ENCODE data around the gene RPL15. TPM values are rescaled to one million over a fixed set of nuclear protein-coding genes. Genes with fewer than 3 reads are reported as not detected.

RPL15 gene
- total and polyA plus RNA-seq, 10 of the 15 experiments (the other 5 are each of a cell fraction or from before 2014, with no cell fraction given): 2,885 to 10,761 (median 4,017) TPM

DNA sequence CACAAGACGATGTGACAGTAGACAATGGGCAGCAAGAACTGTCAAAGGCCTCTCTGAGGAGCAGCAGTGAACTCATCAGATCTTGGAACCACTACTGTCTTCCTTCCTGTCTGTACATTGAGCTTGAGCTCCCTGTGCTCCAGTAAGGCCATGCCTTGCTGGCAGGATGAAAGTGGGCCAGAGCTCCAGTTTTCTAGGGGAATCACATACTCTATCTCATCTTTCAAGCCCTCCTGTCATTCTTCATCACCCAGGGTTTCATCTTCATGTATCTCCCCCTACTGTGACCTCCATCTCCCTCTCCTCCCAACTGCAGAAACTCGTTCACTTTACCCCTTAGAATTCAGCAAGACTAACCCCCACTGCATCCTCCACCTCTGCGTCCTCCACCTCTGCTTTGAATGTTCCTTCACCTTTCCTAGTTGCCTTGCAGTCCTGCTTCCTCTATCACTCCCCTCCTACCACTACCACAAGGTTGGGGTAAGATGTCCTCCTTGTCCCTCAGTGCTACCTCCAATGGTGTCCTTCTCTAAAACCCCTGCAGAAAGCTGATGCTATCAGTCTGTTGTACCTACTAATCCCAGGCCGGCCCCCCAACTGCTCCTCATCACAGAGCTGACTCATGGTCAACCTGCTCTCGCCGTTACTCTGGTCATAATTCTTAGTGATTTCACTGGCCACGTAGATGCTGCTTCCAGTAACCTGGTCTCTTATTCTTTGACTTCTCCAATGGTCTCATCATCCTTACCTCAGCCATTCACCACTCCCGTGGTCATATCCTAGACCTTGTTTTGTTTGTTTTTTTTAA is 22.5 kb upstream of the RPL15 start:
- in situ Hi-C loops (cut with MboI): loop anchor here (10.0 kb wide), 1 partner anchor 350 kb away; no protein-coding TSS in a partner anchor

DNA sequence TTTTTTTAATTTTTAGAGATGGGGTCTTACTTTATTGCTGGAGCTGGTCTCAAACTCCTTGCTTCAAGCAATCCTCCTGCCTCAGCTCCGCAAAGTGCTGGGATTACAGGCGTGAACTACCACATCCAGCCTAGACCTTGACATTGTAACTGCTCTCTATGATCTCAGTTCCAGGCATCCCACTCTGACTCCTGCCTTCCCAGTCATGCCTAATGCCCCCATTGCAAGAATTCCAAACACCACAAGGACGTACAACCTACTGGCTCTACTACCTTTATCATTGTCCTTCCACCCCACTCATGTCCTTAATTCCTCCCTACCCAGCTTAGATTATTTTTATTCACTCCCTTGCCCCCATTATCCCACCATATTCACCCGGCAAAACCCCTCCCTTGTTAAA is 21.8 kb upstream of the RPL15 start:
- H3K9ac ChIP-seq (ENCODE audit: control insufficient read depth, insufficient read depth, low read length): no peak overlapping the region
- H3K4me1 ChIP-seq (ENCODE audit: control insufficient read depth, insufficient read depth, low read length): no peaks in the 10 kb centered on the region
- BruUV-seq (replicated peaks): no TSS peak
- peaks cover 6 to 8% of the 10 kb centered on the region in 2 experiments for H3K36me3 ChIP-seq (ENCODE audit: control insufficient read depth in 2 of 2, insufficient read depth in 2 of 2, low read length in 1 of 2)
- H3K27ac ChIP-seq (ENCODE audit: control insufficient read depth, insufficient read depth): no peak overlapping the region
- H2AFZ ChIP-seq (ENCODE audit: control insufficient read depth, low read depth, low read length): no peak overlapping the region
- WGBS (ENCODE audit: insufficient coverage, insufficient replicate concordance, low lambda C conversion rate, missing lambda C conversion rate): 98% methylated on average over 4 of the region's 4 CpGs
- POLR2A ChIA-PET: interaction anchor here (1.0 kb wide), 1 partner anchor 21 kb away, joined by 3 read pairs; the partner anchor contains the start of gene NKIRAS1
- H3K9me3 ChIP-seq (replicated peaks; ENCODE audit: control insufficient read depth, insufficient read depth, low read length): no peaks in the 10 kb centered on the region
- H4K20me1 ChIP-seq (ENCODE audit: control insufficient read depth, insufficient read depth): no peaks in the 10 kb centered on the region
- FAIRE-seq (no peak), DNase-seq (ENCODE audit: low read depth, low spot score) (no peak), ATAC-seq (no peak)
- no peak overlapping the region for H3K4me2 ChIP-seq (ENCODE audit: control insufficient read depth, insufficient read depth)
- H3K4me3 ChIP-seq: no peak overlapping the region
- in situ Hi-C loops (cut with MboI): loop anchor here (10.0 kb wide), 1 partner anchor 350 kb away; no protein-coding TSS in a partner anchor
- no peaks in the 10 kb centered on the region for H3K79me2 ChIP-seq (ENCODE audit: control insufficient read depth, insufficient read depth, low read length)
- RAD21 ChIA-PET (ENCODE audit: unreplicated experiment): interaction anchor here (0.6 to 1.4 kb wide), 2 partner anchors 55 to 61 kb away, joined by 3 to 4 read pairs; no protein-coding TSS in a partner anchor
- intact Hi-C loops (cut with micrococcal nuclease; ENCODE audit: unreplicated experiment): loop anchor here (10.0 kb wide), 1 partner anchor 260 kb away; no protein-coding TSS in a partner anchor
- SMC1A ChIA-PET (ENCODE audit: uncharacterized antibody, unreplicated experiment): interaction anchor here (0.9 to 1.5 kb wide), 4 partner anchors 18 to 61 kb away, joined by 3 to 4 read pairs (median 3); no protein-coding TSS in a partner anchor
- CTCF ChIA-PET: interaction anchor here (0.7 to 1.6 kb wide), 3 partner anchors 59 to 653 kb away, joined by 3 to 4 read pairs (median 3); no protein-coding TSS in a partner anchor
- no peaks in the 10 kb centered on the region for H3K27me3 ChIP-seq (replicated peaks in 1 of 2; ENCODE audit: control insufficient read depth in 2 of 2, insufficient read depth in 2 of 2, low read length in 1 of 2)
- no peak for TF ChIP-seq NR2C2 (IDR thresholded peaks at IDR 0.05; ENCODE audit: borderline replicate concordance, control insufficient read depth, insufficient read length, low read depth)
- no peak for TF ChIP-seq NFIC (IDR thresholded peaks at IDR 0.05; ENCODE audit: low read depth, low read length)
- no peak for TF ChIP-seq BRCA1 (IDR thresholded peaks at IDR 0.05; ENCODE audit: low read depth, low read length)
- TF ChIP-seq, protein P1, sequence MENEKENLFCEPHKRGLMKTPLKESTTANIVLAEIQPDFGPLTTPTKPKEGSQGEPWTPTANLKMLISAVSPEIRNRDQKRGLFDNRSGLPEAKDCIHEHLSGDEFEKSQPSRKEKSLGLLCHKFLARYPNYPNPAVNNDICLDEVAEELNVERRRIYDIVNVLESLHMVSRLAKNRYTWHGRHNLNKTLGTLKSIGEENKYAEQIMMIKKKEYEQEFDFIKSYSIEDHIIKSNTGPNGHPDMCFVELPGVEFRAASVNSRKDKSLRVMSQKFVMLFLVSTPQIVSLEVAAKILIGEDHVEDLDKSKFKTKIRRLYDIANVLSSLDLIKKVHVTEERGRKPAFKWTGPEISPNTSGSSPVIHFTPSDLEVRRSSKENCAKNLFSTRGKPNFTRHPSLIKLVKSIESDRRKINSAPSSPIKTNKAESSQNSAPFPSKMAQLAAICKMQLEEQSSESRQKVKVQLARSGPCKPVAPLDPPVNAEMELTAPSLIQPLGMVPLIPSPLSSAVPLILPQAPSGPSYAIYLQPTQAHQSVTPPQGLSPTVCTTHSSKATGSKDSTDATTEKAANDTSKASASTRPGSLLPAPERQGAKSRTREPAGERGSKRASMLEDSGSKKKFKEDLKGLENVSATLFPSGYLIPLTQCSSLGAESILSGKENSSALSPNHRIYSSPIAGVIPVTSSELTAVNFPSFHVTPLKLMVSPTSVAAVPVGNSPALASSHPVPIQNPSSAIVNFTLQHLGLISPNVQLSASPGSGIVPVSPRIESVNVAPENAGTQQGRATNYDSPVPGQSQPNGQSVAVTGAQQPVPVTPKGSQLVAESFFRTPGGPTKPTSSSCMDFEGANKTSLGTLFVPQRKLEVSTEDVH (IDR thresholded peaks at IDR 0.05; ENCODE audit: low read depth, partially characterized antibody): no peak
- TF ChIP-seq DPF2 (IDR thresholded peaks at IDR 0.05): no peak
- no peak for TF ChIP-seq POLR2A (IDR thresholded peaks at IDR 0.05; ENCODE audit: low read depth, low read length)
- TF ChIP-seq, protein P2, sequence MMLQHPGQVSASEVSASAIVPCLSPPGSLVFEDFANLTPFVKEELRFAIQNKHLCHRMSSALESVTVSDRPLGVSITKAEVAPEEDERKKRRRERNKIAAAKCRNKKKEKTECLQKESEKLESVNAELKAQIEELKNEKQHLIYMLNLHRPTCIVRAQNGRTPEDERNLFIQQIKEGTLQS (IDR thresholded peaks at IDR 0.05; ENCODE audit: borderline replicate concordance, extremely low read depth, low read depth, low read length): no peak
- TF ChIP-seq BCL11A (IDR thresholded peaks at IDR 0.05; ENCODE audit: low read depth, low read length): no peak
- no peak for TF ChIP-seq BHLHE40 (IDR thresholded peaks at IDR 0.05; ENCODE audit: borderline replicate concordance in 1 of 2, low read depth in 2 of 2, low read length in 1 of 2)
- TF ChIP-seq ZNF384 (IDR thresholded peaks at IDR 0.05; ENCODE audit: borderline replicate concordance, low read depth, low read length): no peak

More for the DNA sequence above, 22.5 kb upstream of the RPL15 start:
- DNase-seq (ENCODE audit: low read depth, low spot score) (no peak), FAIRE-seq (no peak), ATAC-seq (peak; percentile 25)
- H3K4me2 ChIP-seq (ENCODE audit: control insufficient read depth, insufficient read depth): no peak overlapping the region
- BruUV-seq (replicated peaks): no TSS peak
- intact Hi-C loops (cut with micrococcal nuclease; ENCODE audit: unreplicated experiment): loop anchor here (5.0 to 10.0 kb wide), 2 partner anchors 103 to 260 kb away; no protein-coding TSS in a partner anchor
- no peak overlapping the region for H2AFZ ChIP-seq (ENCODE audit: control insufficient read depth, low read depth, low read length)
- no peak overlapping the region for H3K9ac ChIP-seq (ENCODE audit: control insufficient read depth, insufficient read depth, low read length)
- H4K20me1 ChIP-seq (ENCODE audit: control insufficient read depth, insufficient read depth): no peaks in the 10 kb centered on the region
- H3K4me3 ChIP-seq: no peak overlapping the region
- H3K4me1 ChIP-seq (ENCODE audit: control insufficient read depth, insufficient read depth, low read length): no peaks in the 10 kb centered on the region
- RAD21 ChIA-PET (ENCODE audit: unreplicated experiment): interaction anchor here (0.6 to 1.4 kb wide), 3 partner anchors 56 to 267 kb away, joined by 3 to 4 read pairs (median 3); no protein-coding TSS in a partner anchor
- H3K9me3 ChIP-seq (replicated peaks; ENCODE audit: control insufficient read depth, insufficient read depth, low read length): no peaks in the 10 kb centered on the region
- H3K79me2 ChIP-seq (ENCODE audit: control insufficient read depth, insufficient read depth, low read length): no peaks in the 10 kb centered on the region; the same call in 1 of the 2 replicates
- POLR2A ChIA-PET: interaction anchor here (0.5 to 1.0 kb wide), 2 partner anchors 22 to 59 kb away, joined by 3 to 5 read pairs; partner anchors contain the start of gene NKIRAS1
- TF ChIP-seq POLR2A (IDR thresholded peaks at IDR 0.05; ENCODE audit: low read depth, low read length) (peak; percentile 14), SMARCA5 (IDR thresholded peaks at IDR 0.05) (no peak), POLR2AphosphoS5 (IDR thresholded peaks at IDR 0.05; ENCODE audit: low read length) (peak; percentile 56), POLR2AphosphoS2 (IDR thresholded peaks at IDR 0.05; ENCODE audit: low read depth, low read length) (peak; percentile 36; the same call in 1 of the 2 replicates)
- CTCF ChIA-PET: interaction anchor here (0.6 to 1.6 kb wide), 4 partner anchors 58 to 653 kb away, joined by 3 to 4 read pairs (median 3); no protein-coding TSS in a partner anchor
- H3K27ac ChIP-seq (ENCODE audit: control insufficient read depth, insufficient read depth): no peak overlapping the region
- 84% methylated on average over 8 of the region's 8 CpGs for WGBS (ENCODE audit: insufficient coverage, insufficient replicate concordance, low lambda C conversion rate, missing lambda C conversion rate)
- no peaks in the 10 kb centered on the region for H3K27me3 ChIP-seq (replicated peaks in 1 of 2; ENCODE audit: control insufficient read depth in 2 of 2, insufficient read depth in 2 of 2, low read length in 1 of 2)
- SMC1A ChIA-PET (ENCODE audit: uncharacterized antibody, unreplicated experiment): interaction anchor here (0.5 to 1.5 kb wide), 4 partner anchors 14 to 27 kb away, joined by 3 to 4 read pairs (median 3); no protein-coding TSS in a partner anchor
- peaks cover 11 to 12% of the 10 kb centered on the region in 2 experiments for H3K36me3 ChIP-seq (ENCODE audit: control insufficient read depth in 2 of 2, insufficient read depth in 2 of 2, low read length in 1 of 2)
